Trophoblast cell (in vitro differentiated cells and primary cell): Measurements from ENCODE around the gene NVL.
"Not testable (repeated sequence)": the region's sequence is repeated elsewhere in the genome, so short reads cannot be mapped to it uniquely, and the experiment has no call there.

Source experiments
- DNase-seq, 2 donors: peaks; one replicate each; pipeline ENCODE4 v3.0.0-alpha.2; 2016
- H2AFZ ChIP-seq: 2 replicates; pipeline ENCODE4 v1.6.1; 2013; ENCODE audit warnings: low read length, moderate library complexity, mild to moderate bottlenecking; ENCODE audit not compliant: insufficient read depth, poor library complexity
- H2AK5ac ChIP-seq: 2 replicates; pipeline ENCODE4 v1.6.1; 2013; ENCODE audit warnings: mild to moderate bottlenecking, low read length
- H2BK120ac ChIP-seq: 2 replicates; pipeline ENCODE4 v1.6.1; 2013; ENCODE audit warnings: low read length, mild to moderate bottlenecking, moderate library complexity; ENCODE audit not compliant: insufficient read depth, poor library complexity
- H2BK12ac ChIP-seq: 2 replicates; pipeline ENCODE4 v1.6.1; 2013; ENCODE audit warnings: mild to moderate bottlenecking, low read length, moderate library complexity
- H2BK5ac ChIP-seq: 2 replicates; pipeline ENCODE4 v1.6.1; 2013; ENCODE audit warnings: low read length, low read depth, moderate library complexity, mild to moderate bottlenecking; ENCODE audit not compliant: poor library complexity
- H3K14ac ChIP-seq: 2 replicates; pipeline ENCODE4 v1.6.1; 2013; ENCODE audit warnings: mild to moderate bottlenecking, low read length
- H3K18ac ChIP-seq: 2 replicates; pipeline ENCODE4 v1.6.1; 2013; ENCODE audit warnings: mild to moderate bottlenecking, low read length
- H3K23ac ChIP-seq: 2 replicates; pipeline ENCODE4 v1.6.1; 2013; ENCODE audit warnings: low read length
- H3K27ac ChIP-seq: 2 replicates; pipeline ENCODE4 v1.5.1; 2013; ENCODE audit warnings: low read depth, mild to moderate bottlenecking, inconsistent platforms, low read length, moderate library complexity
- H3K27me3 ChIP-seq: 2 replicates; pipeline ENCODE4 v1.6.1; 2013; ENCODE audit warnings: inconsistent platforms, mild to moderate bottlenecking, low read length, moderate library complexity; ENCODE audit not compliant: insufficient read depth
- H3K36me3 ChIP-seq, 2 experiments: 1 replicate in 1 of 2; 2 replicates in 1 of 2; pipeline ENCODE4 v1.6.1; 2013; ENCODE audit warnings: low read length in 2 of 2, mild to moderate bottlenecking in 2 of 2, moderate library complexity in 1 of 2; ENCODE audit not compliant: insufficient read depth in 2 of 2, control insufficient read depth in 1 of 2
- H3K4ac ChIP-seq: 2 replicates; pipeline ENCODE4 v1.6.1; 2013; ENCODE audit warnings: low read depth, mild to moderate bottlenecking, low read length, moderate library complexity
- H3K4me1 ChIP-seq, 2 experiments: 1 replicate in 1 of 2; 2 replicates in 1 of 2; pipeline ENCODE4 v1.6.1; 2013; ENCODE audit warnings: low read length in 2 of 2, mild to moderate bottlenecking in 2 of 2, moderate library complexity in 1 of 2; ENCODE audit not compliant: insufficient read depth in 2 of 2, control insufficient read depth in 1 of 2
- H3K4me2 ChIP-seq: 2 replicates; pipeline ENCODE4 v1.6.1; 2013; ENCODE audit warnings: inconsistent platforms, mild to moderate bottlenecking, low read length, moderate library complexity
- H3K4me3 ChIP-seq: 2 replicates; pipeline ENCODE4 v1.5.1; 2013; ENCODE audit warnings: mild to moderate bottlenecking, low read depth, low read length, inconsistent platforms
- H3K79me1 ChIP-seq: one replicate; pipeline ENCODE4 v1.6.1; 2013; ENCODE audit warnings: low read length
- H3K79me2 ChIP-seq: 2 replicates; pipeline ENCODE4 v1.6.1; 2013; ENCODE audit warnings: low read length, mild to moderate bottlenecking; ENCODE audit not compliant: control insufficient read depth, insufficient read depth, poor library complexity
- H3K9ac ChIP-seq: 2 replicates; pipeline ENCODE4 v1.6.1; 2013; ENCODE audit warnings: mild to moderate bottlenecking, low read length
- H3K9me3 ChIP-seq: 2 replicates; pipeline ENCODE4 v1.6.1; 2013; ENCODE audit warnings: low read depth, mild to moderate bottlenecking, control low read depth, inconsistent platforms, low read length; ENCODE audit not compliant: insufficient read depth
- H4K12ac ChIP-seq: 2 replicates; pipeline ENCODE4 v1.6.1; 2013; ENCODE audit warnings: low read depth, mild to moderate bottlenecking, low read length, moderate library complexity
- H4K8ac ChIP-seq: 2 replicates; pipeline ENCODE4 v1.6.1; 2013; ENCODE audit warnings: low read depth, mild to moderate bottlenecking, low read length, moderate library complexity
- H4K91ac ChIP-seq: one replicate; pipeline ENCODE4 v1.6.1; 2013; ENCODE audit warnings: low read depth, mild to moderate bottlenecking, low read length, moderate library complexity
- WGBS: extraction: QIAGEN DNeasy Blood & Tissue Kit; methylation state at CpG from one replicate; pipeline ENCODE4 v1.1.7; 2013; ENCODE audit warnings: missing lambda C conversion rate; ENCODE audit not compliant: insufficient read length, insufficient coverage; ENCODE audit errors: extremely low coverage; 5-methylcytosine and 5-hydroxymethylcytosine counted together

NVL gene

DNA sequence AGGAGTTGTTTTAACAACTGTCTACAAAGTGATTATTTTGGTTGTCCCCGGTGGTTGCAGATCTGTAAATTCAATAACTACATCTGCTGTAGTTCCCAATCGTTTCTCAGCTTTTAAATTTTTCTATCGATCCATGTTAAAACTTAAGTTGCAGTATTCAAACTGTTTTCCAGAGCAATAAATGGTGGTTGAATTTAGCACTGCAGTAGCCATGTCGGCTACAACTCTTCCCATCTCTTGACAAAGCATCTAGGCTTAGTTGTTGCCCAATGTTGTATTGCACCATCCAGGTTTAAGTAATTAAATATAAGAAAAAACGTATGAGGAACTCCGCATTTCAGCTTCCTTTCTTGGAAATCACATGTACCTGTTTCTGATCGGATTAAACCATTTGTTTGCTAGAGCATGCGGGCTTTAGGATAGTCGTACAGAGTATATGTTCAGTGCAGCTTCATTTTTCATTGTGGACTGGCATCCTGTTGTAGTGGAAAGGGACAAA, 27.7 kb upstream of the NVL start:
- no CpG with 5 or more reads among the region's 9 CpGs for WGBS
- peak overlapping the region; percentile 76 for H3K4ac ChIP-seq

DNA sequence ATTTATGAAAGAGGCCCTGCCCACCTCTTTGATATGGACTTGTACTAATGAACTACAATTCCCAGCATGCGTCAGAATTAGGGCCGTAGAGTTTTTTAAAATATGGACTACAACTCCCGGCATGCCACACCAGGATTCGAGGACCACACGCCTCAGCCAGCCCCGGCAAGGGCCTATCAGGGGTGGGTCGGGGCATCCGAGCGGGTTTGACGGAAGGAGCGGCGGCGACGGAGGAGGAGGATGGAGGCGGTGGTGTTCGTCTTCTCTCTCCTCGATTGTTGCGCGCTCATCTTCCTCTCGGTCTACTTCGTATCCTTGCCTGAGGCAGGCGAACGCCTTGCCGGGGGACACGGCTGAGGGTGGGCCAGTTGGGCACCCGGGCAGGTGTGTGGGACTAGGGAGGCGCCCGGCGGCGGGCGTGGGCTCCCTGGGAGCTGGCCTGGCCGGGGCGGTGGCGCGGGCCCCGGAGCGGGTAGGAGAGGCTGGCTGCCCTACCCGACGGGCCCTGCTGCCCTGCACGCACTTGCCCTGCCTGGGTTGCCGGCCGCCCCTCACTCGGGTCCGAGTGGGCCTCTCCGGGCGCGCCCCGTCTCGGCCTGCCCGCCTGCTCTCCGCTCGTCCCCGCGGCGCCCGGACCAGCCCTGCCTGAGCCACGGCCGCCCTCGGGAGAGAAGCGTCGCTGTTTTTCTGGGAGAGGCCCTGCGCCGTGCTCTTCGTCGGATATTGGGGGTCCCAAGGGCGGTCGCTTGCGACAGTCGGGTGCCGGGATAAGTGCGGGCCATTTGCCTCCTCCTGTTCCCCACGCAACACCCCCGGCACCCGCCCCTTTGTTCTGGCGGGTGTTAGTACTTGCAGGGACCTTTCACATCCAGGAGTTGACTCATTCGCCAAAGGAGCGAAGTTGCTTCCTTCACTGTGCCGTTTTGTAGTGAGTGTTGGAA, 27.0 kb upstream of the NVL start, which contains the start of gene CNIH4:
CNIH4 (plus strand) TSS at position 195 of the 941 bp plus-strand sequence; CDS start at position 241, 46 bp downstream.
- no peaks in the 10 kb centered on the region for H3K4me1 ChIP-seq
- H3K27ac ChIP-seq = peak within 1 kb of the TSS; percentile 46
- H3K18ac ChIP-seq = peak within 1 kb of the TSS; percentile 97
- H3K4ac ChIP-seq = peak within 1 kb of the TSS; percentile 76
- peak within 1 kb of the TSS; percentile 76 for H4K12ac ChIP-seq
- H2AK5ac ChIP-seq = peak within 1 kb of the TSS; percentile 84
- H2BK12ac ChIP-seq = no peak within 1 kb of the TSS
- peak within 1 kb of the TSS; percentile 98 for H2AFZ ChIP-seq
- peak within 1 kb of the TSS; percentile 79 for H3K4me2 ChIP-seq
- H3K14ac ChIP-seq = peak within 1 kb of the TSS; percentile 97
- H3K4me3 ChIP-seq = peak within 1 kb of the TSS; percentile 97
- no peak within 1 kb of the TSS for H3K23ac ChIP-seq
- DNase-seq = peak; percentile 90 to 96
- no peaks in the 10 kb centered on the region for H3K27me3 ChIP-seq
- WGBS = no CpG with 5 or more reads among the region's 78 CpGs
- H4K91ac ChIP-seq = peak within 1 kb of the TSS; percentile 81
- H2BK120ac ChIP-seq = peak within 1 kb of the TSS; percentile 61
- H3K36me3 ChIP-seq = peaks cover 0 to 5% of the 10 kb centered on the region in 2 experiments
- peak within 1 kb of the TSS; percentile 87 for H4K8ac ChIP-seq
- peak within 1 kb of the TSS; percentile 34 for H2BK5ac ChIP-seq
- H3K9ac ChIP-seq = peak within 1 kb of the TSS; percentile 82
- peaks cover 7% of the 10 kb centered on the region for H3K79me2 ChIP-seq
- peaks cover 2% of the 10 kb centered on the region for H3K9me3 ChIP-seq
- H3K79me1 ChIP-seq = peaks cover 6% of the 10 kb centered on the region

More for the DNA sequence above, 27.7 kb upstream of the NVL start:
- Histone ChIP-seq H2BK12ac (no peak overlapping the region), H3K79me1 (peaks cover 6% of the 10 kb centered on the region), H3K4me3 (peak overlapping the region; percentile 97), H3K27ac (no peak overlapping the region), H2AFZ (no peak overlapping the region), H4K91ac (no peak overlapping the region), H3K27me3 (no peaks in the 10 kb centered on the region), H3K36me3 (peaks cover 0 to 5% of the 10 kb centered on the region in 2 experiments), H3K79me2 (peaks cover 7% of the 10 kb centered on the region), H3K23ac (no peak overlapping the region), H3K9ac (peak overlapping the region; percentile 82), H2BK120ac (no peak overlapping the region), H3K9me3 (peaks cover 2% of the 10 kb centered on the region), H2BK5ac (no peak overlapping the region), H3K4me2 (peak overlapping the region; percentile 79), H3K14ac (no peak overlapping the region), H3K18ac (no peak overlapping the region), H2AK5ac (no peak overlapping the region), H4K8ac (no peak overlapping the region), H4K12ac (no peak overlapping the region), H3K4me1 (no peaks in the 10 kb centered on the region)
- DNase-seq = peak in 1 of 2 donors; percentile 65

DNA sequence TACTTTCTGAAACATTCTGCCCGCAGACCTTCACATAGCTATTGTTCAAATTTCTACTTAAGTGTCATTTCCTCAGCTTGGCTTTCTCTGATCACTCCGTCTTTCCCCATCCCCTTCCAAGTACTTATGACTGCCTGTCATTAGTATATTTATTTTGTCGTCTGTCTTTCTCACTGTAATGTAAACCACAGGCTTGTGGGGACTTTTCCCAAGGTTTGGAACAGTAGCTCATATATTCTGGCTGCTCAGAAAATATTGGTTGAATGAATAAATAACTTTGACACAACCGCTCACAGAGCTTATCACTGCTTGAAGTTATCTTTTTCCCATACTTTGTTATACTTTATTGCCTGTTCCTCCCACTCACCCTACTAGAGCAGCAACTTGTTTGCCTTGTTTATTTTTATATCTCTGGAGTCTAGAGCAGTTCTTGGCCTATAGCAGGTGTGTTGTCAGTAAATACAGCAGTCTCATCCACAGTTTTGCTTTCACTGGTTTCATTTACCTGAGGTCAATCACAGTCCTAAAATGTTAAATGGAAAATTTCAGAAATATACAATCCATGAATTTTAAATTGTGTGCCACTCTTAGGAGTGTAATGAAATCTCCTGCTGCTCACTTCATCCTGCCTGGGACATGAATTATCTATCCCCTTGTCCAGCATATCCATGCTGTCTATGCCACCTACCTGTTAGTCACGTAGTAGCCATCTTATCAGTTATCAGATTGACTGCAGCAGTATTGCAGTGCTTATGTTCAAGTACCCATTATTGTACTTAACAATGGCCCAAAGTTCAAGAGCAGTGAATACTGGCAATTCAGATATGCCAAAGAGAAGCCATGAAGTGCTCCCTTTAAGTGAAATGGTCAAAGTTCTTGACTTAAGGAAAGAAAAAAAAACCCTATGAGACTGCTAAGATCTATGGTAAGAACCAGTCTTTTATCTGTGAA, 24.3 kb upstream of the NVL start:
- Histone ChIP-seq H4K8ac (no peak overlapping the region), H4K91ac (no peak overlapping the region), H3K79me2 (peaks cover 5% of the 10 kb centered on the region), H2BK12ac (no peak overlapping the region), H3K4ac (no peak overlapping the region), H3K23ac (no peak overlapping the region), H2BK120ac (no peak overlapping the region), H3K4me2 (no peak overlapping the region), H3K27ac (no peak overlapping the region), H3K4me3 (no peak overlapping the region), H3K18ac (no peak overlapping the region), H3K27me3 (no peaks in the 10 kb centered on the region), H2AFZ (no peak overlapping the region), H3K9me3 (peaks cover 4% of the 10 kb centered on the region), H3K4me1 (no peaks in the 10 kb centered on the region), H3K36me3 (no peaks in the 10 kb centered on the region), H4K12ac (no peak overlapping the region), H2AK5ac (no peak overlapping the region), H2BK5ac (no peak overlapping the region), H3K14ac (no peak overlapping the region), H3K9ac (no peak overlapping the region), H3K79me1 (peaks cover 6% of the 10 kb centered on the region)
- no CpG with 5 or more reads among the region's 5 CpGs for WGBS
- DNase-seq = no peak

DNA sequence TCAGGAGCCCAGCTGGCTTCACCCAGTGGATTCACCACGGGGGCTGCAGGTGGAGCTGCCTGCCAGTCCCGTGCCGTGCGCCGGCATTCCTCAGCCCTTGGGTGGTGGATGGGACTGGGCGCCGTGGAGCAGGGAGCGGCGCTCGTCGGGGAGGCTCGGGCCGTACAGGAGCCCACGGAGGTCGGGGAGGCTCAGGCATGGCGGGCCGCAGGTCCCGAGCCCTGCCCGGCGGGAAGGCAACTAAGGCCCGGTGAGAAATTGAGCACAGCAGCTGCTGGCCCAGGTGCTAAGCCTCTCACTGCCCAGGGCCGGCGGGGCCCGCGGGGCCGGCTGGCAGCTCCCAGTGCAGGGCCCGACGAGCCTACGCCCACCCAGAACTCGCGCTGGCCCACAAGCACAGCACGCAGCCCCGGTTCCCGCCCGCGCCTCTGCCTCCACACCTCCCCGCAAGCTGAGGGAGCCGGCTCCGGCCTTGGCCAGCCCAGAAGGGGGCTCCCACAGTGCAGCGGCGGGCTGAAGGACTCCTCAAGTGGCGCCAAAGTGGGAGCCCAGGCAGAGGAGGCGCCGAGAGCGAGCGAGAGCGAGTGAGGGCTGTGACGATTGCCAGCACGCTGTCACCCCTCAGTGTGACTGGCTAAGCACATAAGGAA, 22.6 kb upstream of the NVL start:
- not testable (repeated sequence) for H3K79me1 ChIP-seq, H3K79me2 ChIP-seq, H3K4me1 ChIP-seq, H2AFZ ChIP-seq, H2BK120ac ChIP-seq, H3K27me3 ChIP-seq, H3K23ac ChIP-seq, H3K4ac ChIP-seq, H3K4me2 ChIP-seq, H2BK12ac ChIP-seq, H3K4me3 ChIP-seq, H2BK5ac ChIP-seq, H4K8ac ChIP-seq, H3K9me3 ChIP-seq, H3K36me3 ChIP-seq, H4K12ac ChIP-seq, DNase-seq, H3K14ac ChIP-seq, H2AK5ac ChIP-seq, H3K27ac ChIP-seq, H4K91ac ChIP-seq, H3K18ac ChIP-seq, H3K9ac ChIP-seq
- no CpG with 5 or more reads among the region's 49 CpGs for WGBS
